OCI-LY7 (cell line): ENCODE results near the gene CHD5. TPM values are rescaled to one million over a fixed set of nuclear protein-coding genes. Genes with fewer than 3 reads are reported as not detected.
"Not testable (repeated sequence)": the region's sequence is repeated elsewhere in the genome, so short reads cannot be mapped to it uniquely, and the experiment has no call there.

ENCODE experiments used
- BruUV-seq: library from RNA; stranded (reverse); fragments of 400-500 nt; replicated peaks from 2 replicates; lab custom pipeline; 2021; lab: Mats Ljungman, UMichigan
- CTCF ChIA-PET: fragments of 300-600 bp; sonication (Branson Sonifier 250); formaldehyde crosslinking; loops from one replicate; lab custom pipeline; 2022; ENCODE audit warnings: antibody characterized with exemption; ENCODE audit not compliant: unreplicated experiment; lab: Charles Lee
- POLR2A ChIA-PET: fragments of 300-600 bp; sonication (Branson Sonifier 250); formaldehyde crosslinking; loops from one replicate; lab custom pipeline; 2022; ENCODE audit warnings: antibody characterized with exemption; lab: Charles Lee
- DNase-seq: peaks from one replicate; pipeline ENCODE4 v3.0.0-alpha.2; 2015; ENCODE audit warnings: low spot score
- H2AFZ ChIP-seq: fragments of 200-600 bp; sonication (generic), shearing (Covaris generic); 2 replicates; pipeline ENCODE4 v1.6.1; 2014; ENCODE audit warnings: mild to moderate bottlenecking, antibody characterized with exemption, low read length, moderate library complexity
- H3K27ac ChIP-seq: fragments of 200-600 bp; sonication (generic); 2 replicates; pipeline ENCODE4 v1.5.1; 2014; ENCODE audit warnings: mixed run types, low read depth, mild to moderate bottlenecking, moderate library complexity, low read length, inconsistent platforms; ENCODE audit not compliant: poor library complexity, severe bottlenecking
- H3K36me3 ChIP-seq: fragments of 200-600 bp; sonication (generic); 2 replicates; pipeline ENCODE4 v1.6.1; 2014; ENCODE audit warnings: mild to moderate bottlenecking, antibody characterized with exemption, low read length, moderate library complexity, mixed read lengths; ENCODE audit not compliant: insufficient read depth
- H3K4me1 ChIP-seq: fragments of 200-600 bp; sonication (generic); 2 replicates; pipeline ENCODE4 v1.5.1; 2014; ENCODE audit warnings: mild to moderate bottlenecking, low read length; ENCODE audit not compliant: insufficient read depth, poor library complexity, severe bottlenecking
- H3K4me2 ChIP-seq: fragments of 200-600 bp; sonication (generic); 2 replicates; pipeline ENCODE4 v1.6.1; 2014; ENCODE audit warnings: mild to moderate bottlenecking, low read length
- H3K4me3 ChIP-seq: fragments of 200-600 bp; sonication (generic); 2 replicates; pipeline ENCODE4 v1.5.1; 2014; ENCODE audit warnings: mild to moderate bottlenecking, low read depth, low read length; ENCODE audit not compliant: poor library complexity, severe bottlenecking
- H3K79me2 ChIP-seq: fragments of 200-600 bp; sonication (generic); 2 replicates; pipeline ENCODE4 v1.6.1; 2016; ENCODE audit warnings: low read depth, mild to moderate bottlenecking, low read length, moderate library complexity, mixed read lengths; ENCODE audit not compliant: insufficient read depth
- H3K9me2 ChIP-seq: fragments of 200-600 bp; sonication (generic); 2 replicates; pipeline ENCODE4 v1.6.1; 2016; ENCODE audit warnings: mild to moderate bottlenecking, low read length, mixed read lengths; ENCODE audit not compliant: insufficient read depth
- H3K9me3 ChIP-seq: fragments of 200-600 bp; sonication (generic); 2 replicates; pipeline ENCODE4 v1.6.1; 2014; ENCODE audit warnings: mild to moderate bottlenecking, mixed run types, low read length, mixed read lengths
- H4K20me1 ChIP-seq: fragments of 200-600 bp; sonication (generic); 2 replicates; pipeline ENCODE4 v1.6.1; 2014; ENCODE audit warnings: mild to moderate bottlenecking, antibody characterized with exemption, low read length, moderate library complexity, mixed read lengths; ENCODE audit not compliant: insufficient read depth
- CTCF ChIP-seq: fragments of 200-600 bp; sonication (generic); conservative IDR thresholded peaks from 2 replicates; pipeline ENCODE4 v1.5.1; 2014; ENCODE audit warnings: mild to moderate bottlenecking, antibody characterized with exemption, low read length, moderate library complexity, mixed read lengths
- EZH2phosphoT487 ChIP-seq: fragments of 200-600 bp; sonication (generic); IDR thresholded peaks from 2 replicates; pipeline ENCODE4 v1.6.1; 2018; ENCODE audit warnings: low read depth, borderline replicate concordance, mild to moderate bottlenecking, mixed run types, antibody characterized with exemption, low read length, moderate library complexity, mixed read lengths
- intact Hi-C: fragments of 100-400 bp; cut with micrococcal nuclease; formaldehyde crosslinking; loops from one replicate; pipeline ENCODE4 v1.10.0; 2022; ENCODE audit not compliant: unreplicated experiment
- total RNA-seq, 2 experiments: library from RNA; depleted of rRNA in 1 of 2; stranded (reverse); fragments of >200 nt in 1 of 2; shearing (Covaris generic) in 1 of 2; gene quantifications; 2 replicates each; pipeline ENCODE4 v1.2.3, GENCODE V29; 2014 to 2022

CHD5 gene
- total RNA-seq, 2 experiments from 2014 or later, result 0.19 to 0.38 TPM

GRCh38 chr1:6066680-6067079 lies 113.4 kb downstream of the CHD5 start:
- no peak overlapping the region for H2AFZ ChIP-seq
- BruUV-seq, result no TSS peak
- H3K79me2 ChIP-seq, result no peaks in the 10 kb centered on the region
- intact Hi-C loops, result no loop called here
- TF ChIP-seq EZH2phosphoT487, result no peak
- TF ChIP-seq CTCF, result no peak
- H3K9me2 ChIP-seq, result no peaks in the 10 kb centered on the region
- H4K20me1 ChIP-seq, result no peaks in the 10 kb centered on the region
- H3K4me1 ChIP-seq, result no peaks in the 10 kb centered on the region
- CTCF ChIA-PET, result no interaction called here
- POLR2A ChIA-PET, result no interaction called here
- H3K4me3 ChIP-seq, result no peak overlapping the region
- H3K27ac ChIP-seq, result no peak overlapping the region
- H3K4me2 ChIP-seq, result no peak overlapping the region
- no peak for DNase-seq
- H3K9me3 ChIP-seq, result no peaks in the 10 kb centered on the region
- no peaks in the 10 kb centered on the region for H3K36me3 ChIP-seq

GRCh38 chr1:6065093-6065858 lies 114.8 kb downstream of the CHD5 start:
- Histone ChIP-seq H3K4me3 (no peak overlapping the region), H4K20me1 (no peaks in the 10 kb centered on the region), H3K9me2 (no peaks in the 10 kb centered on the region), H3K4me2 (no peak overlapping the region), H3K27ac (no peak overlapping the region), H3K9me3 (no peaks in the 10 kb centered on the region), H3K79me2 (no peaks in the 10 kb centered on the region), H3K4me1 (no peaks in the 10 kb centered on the region), H3K36me3 (no peaks in the 10 kb centered on the region), H2AFZ (no peak overlapping the region)
- ChIA-PET CTCF (no interaction called here), POLR2A (no interaction called here)
- no TSS peak for BruUV-seq
- TF ChIP-seq EZH2phosphoT487 (no peak), CTCF (no peak)
- DNase-seq, result no peak
- intact Hi-C loops, result no loop called here

- H3K4me2 ChIP-seq, DNase-seq, H3K79me2 ChIP-seq, intact Hi-C loops, H2AFZ ChIP-seq, H3K4me3 ChIP-seq, BruUV-seq, CTCF ChIA-PET, H3K36me3 ChIP-seq, POLR2A ChIA-PET, H4K20me1 ChIP-seq, H3K4me1 ChIP-seq, H3K27ac ChIP-seq, H3K9me2 ChIP-seq, H3K9me3 ChIP-seq: not testable (repeated sequence)
These were observed 116.5 kb downstream of the CHD5 start for GRCh38 chr1:6063532-6064053.
